Activated CD4-positive, CD25-positive, alpha-beta regulatory T cell (primary cell): ENCODE results near the gene HECTD4.

ENCODE experiments used
- DNase-seq, 4 experiments: peaks; one replicate each; lab custom pipeline; 2025; lab: John Stamatoyannopoulos, UW

The HECTD4 gene

DNA sequence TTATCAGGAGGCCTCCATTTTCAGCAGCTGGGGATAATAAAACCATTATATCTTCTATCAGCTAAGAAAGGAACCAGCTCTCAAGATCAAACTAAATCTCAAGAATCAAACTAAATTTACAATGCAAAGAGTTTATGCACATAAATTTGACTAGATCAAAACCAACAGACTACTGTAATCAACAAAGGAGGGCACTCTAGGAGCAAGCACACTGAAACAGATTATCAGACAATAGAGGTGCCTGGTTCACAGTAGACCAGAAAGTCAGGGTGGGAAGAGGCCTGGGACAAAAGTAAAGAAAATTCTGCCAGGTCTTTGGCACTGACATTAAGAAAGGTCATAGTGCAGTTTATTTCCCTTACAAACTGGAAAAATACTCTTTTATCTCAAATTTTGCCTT, 61.0 kb downstream of the HECTD4 start:
- DNase-seq = no peak

DNA sequence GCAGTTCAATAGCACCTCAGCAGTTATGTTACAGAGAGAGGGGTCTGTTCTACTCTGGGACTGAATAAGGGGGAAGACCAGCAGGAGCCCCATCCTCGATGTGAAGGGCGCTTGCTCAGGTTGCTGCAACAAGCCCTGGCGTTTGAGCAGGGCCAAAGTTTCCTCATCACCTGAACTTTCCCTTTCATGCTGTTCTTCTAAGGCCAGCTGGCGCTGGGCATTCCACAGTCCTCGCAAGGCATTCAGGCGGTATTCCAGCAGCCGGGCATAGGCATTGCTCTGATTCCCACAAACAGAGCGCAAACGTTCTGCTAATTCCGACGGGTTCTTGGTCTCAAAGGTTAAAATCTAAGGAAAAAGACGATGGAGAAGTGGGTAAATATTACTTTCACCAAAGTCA, 62.8 kb downstream of the HECTD4 start:
- DNase-seq = no peak

DNA sequence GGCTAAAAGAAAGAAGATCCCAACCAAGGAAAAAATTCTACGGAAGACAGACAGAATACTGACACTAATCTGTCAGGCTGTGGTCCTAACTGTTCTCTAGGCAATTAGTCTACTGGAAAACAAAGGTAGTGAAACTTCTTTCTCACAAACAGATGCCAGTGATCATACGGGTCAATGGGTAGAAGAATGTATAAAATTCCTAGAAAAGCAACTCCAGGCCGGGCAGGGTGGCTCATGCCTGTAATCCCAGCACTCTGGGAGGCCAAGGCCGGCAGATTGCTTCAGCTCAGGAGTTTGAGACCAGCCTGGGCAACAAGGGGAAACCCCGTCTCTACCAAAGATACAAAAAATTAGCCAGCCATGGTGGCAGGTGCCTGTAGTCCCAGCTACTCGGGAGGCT, 64.8 kb downstream of the HECTD4 start:
- no peak for DNase-seq

DNA sequence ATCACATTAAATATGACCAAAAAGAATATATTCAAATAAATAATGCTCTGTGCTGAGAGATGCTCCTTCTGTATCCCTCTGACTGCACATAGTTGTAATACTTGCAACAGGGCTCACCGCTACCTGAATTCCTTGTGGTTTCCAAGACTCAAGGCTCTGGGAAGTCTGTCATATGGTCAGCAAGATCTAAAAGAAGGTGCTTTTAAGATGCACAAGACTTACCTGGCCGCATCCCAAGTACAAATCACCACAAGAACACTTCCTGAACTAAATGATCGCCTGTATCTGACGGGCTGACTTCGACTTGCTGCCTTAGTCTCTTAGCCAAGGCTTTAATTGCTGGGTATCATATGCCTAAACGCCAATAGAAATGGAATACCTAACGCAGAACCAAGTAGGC, 67.2 kb downstream of the HECTD4 start:
- DNase-seq = no peak

DNA sequence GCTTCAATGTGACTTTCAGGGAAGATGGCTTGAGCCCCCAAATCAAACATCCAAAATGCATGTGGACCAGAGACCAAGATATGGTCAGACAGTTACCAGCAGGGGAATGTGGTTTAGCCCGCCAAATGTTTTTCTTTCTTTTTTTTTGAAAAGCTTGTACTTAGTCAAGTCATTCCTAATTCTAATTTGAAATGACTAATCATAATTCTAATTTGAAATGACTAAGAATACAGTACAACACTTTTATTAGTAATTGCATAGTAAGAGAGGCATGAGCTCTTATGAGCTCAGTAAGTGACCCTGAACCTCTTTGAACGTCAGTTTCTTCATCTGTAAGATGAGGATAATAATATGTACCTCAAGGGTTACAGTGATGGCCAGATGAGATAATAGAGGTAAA, 72.4 kb downstream of the HECTD4 start:
- no peak for DNase-seq

DNA sequence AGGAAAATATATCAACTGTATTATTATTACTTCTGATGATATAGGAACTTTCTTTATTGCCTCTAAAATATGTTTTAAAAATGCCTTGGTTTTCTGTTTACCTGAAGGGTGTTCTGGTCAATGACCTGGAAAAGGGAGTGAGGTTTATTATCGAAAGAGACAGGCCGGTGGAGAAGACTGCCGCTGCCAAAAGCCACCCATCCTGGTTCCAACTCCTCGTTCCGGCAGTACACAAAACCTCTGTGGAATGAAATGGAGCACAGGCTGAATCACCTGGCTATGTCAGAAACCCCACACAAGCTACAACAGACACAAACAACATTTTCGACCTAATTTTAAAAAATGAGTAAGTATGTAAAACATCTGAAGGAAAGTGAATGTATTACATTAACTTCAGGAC, 73.6 kb downstream of the HECTD4 start:
- DNase-seq = no peak

DNA sequence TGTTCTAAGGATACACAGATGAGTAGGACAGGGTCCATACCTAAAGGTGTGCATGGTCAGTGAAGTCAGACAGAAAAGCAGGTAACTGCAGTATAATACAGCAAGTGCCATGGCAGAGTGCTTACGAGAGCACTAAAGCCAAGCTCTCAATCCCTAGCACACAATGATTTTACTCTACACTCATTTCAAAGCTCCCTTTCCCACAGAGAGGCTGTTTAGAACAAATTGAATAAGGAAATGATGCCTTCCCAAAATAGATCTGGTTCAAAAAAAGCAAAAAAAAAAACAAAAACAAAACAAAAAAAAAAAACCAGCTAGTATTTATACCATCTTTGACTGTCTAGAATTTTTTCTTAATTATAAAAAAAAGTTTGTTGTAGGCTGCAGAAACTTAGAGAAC, 74.1 kb downstream of the HECTD4 start:
- no peak for DNase-seq

DNA sequence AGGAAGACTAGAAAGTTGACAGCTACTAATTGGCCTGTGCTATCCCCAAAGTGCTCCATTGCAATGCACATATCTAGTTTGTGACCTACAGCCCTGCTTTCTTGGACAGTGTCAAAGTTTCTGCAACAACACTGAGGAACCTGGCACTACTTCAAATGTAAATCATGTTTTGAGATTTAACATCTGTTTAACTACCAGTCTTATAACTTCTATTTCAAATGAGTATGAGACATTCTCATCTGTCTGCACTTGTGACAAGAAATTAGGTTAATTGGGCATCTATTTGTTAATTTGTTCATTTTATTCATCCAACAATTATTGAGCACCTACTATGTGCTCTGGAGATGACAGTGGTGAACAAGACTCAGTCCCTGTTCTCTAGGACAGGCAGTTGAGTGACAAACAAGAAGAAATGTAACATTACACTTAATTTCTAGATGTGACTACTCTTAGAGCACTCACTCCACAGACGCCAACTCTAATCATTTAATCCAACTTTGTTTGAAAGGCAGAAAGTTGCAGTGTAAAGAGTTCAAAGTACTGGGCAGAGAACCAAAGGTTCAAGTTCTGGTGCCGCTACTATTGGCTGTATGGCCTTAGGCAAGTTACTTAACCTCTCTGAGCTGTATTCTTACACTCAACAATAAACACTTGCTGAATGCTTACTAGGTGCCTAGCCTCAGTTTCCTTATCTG, 74.8 kb downstream of the HECTD4 start:
- no peak for DNase-seq

DNA sequence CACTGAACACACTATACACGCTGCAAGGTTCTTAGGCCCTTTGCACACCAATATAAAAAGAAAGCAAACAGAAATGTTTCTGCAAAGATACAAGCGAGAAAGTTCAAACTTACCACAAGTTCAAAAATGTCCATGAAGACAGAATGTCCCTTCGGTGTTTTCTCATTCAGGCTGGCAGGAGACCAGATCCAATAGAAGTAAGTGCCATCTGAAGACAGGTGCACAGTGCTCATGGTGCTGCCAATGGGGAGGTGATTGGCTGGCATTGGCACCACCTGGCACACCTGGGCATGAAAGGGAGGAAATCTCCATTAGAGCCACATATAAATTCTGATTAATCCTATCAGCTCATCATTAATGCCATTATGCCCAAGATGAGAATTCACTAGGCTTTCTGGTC, 76.3 kb downstream of the HECTD4 start:
- DNase-seq = no peak

DNA sequence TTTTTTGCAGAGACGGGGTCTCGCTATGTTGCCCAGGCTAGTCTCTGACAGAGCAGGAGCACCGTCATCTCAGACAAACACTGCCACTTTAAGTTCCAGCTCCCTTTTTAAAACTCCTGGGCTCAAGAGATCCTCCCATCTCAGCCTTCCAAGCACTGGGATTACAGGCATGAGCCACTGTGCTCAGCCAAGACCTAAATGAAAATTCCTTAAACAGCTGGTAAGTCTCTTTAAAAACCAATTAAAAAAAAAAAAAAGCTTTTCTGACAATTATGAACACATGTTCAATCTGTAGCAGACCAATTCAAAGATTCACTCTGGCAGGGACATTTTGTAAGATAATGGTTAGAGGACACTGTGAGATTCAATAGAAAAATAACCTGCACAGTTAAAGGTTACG, 77.8 kb downstream of the HECTD4 start:
- no peak for DNase-seq

DNA sequence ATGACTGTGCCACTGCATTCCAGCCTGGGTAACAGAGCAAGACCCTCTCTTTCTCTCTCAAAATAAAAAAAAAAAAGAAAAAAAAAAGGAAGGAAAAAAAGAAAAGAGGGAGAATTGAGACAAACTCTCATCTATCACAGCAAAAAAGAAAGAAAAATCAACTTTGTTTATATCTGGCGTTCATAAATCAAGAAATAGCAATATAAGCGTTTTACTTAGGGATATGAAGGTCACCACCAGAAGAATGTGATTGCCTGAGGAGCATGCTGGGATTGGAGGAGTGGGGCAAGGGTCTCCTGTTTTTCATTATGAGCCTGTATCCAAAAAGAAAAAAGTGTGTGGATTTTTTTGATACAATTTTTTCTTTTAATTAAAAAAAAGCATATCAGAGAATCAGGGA, 78.4 kb downstream of the HECTD4 start:
- no peak for DNase-seq

DNA sequence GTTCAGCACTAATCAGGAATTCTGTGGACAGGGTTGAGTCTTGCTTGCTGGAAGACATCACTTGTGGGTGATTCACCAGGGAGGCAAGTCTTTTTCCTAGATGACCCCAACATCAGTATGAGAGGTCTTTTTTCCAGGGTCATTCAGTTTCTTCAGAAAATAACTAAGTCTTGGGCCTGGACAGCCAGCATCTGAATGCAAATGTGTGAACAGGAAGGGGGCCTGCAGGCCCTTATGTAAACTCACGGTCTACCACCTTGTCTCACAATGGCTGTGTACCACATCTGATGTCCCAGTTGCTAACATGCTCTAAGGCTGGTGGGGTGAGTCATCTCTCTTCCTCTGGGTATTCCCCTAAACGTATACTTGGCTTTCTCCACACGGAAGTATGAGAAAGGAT, 79.2 kb downstream of the HECTD4 start:
- peak in 2 of 4 experiments; percentile 3 to 15 for DNase-seq

DNA sequence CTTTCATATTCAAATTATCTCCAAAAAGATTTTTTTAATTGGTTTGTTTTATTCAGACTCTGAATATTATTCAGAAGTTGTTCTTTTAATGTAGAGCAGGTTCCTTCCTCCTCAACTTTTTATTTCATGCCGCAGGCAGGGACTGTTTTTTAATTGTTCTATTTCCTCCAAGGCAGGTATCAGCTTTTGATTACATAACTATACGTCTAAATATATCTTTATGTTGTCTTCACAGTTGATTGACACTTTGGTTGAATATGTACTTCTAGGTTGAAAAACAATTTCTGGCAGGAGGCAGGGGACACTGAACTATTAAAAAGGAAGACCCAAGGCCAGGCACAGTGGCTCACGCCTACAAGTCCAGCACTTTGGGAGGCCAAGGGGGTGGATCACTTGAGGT, 82.5 kb downstream of the HECTD4 start:
- DNase-seq = no peak

DNA sequence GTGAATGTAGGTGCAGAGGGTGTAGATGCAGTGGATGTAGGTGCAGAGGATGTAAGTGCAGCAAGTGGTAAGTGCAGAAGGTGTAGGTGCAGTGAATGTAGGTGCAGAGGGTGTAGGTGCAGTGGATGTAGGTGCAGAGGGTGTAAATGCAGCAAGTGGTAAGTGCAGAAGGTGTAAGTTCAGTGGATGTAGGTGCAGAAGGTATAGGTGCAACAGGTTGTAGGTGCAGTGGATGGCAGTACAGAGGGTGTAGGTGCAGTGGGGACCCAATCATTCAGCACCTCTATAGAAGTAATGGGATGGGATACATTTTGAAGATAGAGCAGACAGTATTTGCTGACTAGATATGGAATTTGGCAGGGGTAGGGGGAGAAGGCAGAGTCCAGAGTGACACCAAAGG, 85.0 kb downstream of the HECTD4 start:
- no peak for DNase-seq

DNA sequence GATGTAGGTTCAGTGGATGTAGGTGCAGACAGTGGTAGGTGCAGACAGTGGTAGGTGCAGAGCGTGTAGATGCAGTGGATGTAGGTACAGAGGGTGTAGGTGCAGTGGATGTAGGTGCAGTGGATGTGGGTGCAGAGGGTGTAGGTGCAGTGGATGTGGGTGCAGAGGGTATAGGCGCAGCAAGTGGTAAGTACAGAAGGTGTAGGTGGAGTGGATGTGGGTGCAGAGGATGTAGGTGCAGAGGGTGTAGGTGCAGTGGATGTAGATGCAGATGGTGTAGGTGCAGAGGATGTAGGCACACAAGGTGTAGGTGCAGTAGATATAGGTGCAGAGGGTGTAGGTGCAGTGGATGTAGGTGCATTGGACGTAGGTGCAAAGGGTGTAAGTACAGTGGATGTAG, 86.0 kb downstream of the HECTD4 start:
- DNase-seq = no peak

DNA sequence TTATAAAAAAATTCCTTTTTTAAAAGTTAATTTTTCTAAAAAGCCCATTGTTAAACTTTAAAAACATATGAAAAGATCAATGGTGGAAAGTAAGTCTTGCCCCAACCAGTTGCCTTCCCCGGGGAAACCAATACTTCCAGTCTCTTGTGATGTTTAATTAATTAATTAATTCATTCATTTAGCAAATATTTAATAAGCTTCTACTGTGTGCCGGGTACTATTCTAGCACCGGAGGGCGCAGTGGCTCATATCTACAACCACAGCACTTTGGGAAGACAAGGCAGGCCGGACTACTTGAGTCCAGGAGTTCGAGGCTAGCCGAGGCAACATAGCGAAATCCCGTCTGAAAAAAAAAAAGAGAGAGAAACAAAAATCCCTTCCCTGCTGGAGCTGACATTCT, 87.4 kb downstream of the HECTD4 start:
- DNase-seq = no peak

DNA sequence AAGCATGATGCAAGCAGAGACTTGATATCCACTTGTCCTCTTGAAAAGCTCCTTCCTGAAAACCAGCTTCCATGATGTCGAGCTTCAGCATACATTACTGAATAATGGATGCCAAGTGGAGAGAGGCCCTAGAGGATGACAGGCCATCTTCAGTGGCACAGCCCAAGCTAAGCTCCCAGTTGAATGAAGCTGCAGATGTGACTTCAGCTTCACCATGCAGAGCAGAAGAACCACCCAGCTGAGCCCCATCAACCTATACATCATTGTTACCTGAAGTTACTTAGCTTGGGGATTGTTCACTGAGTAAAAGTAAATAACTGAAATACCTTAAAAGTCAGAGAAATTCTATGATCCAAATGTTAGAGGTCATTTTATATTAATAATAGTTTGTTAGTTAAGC, 93.6 kb downstream of the HECTD4 start:
- DNase-seq = no peak

DNA sequence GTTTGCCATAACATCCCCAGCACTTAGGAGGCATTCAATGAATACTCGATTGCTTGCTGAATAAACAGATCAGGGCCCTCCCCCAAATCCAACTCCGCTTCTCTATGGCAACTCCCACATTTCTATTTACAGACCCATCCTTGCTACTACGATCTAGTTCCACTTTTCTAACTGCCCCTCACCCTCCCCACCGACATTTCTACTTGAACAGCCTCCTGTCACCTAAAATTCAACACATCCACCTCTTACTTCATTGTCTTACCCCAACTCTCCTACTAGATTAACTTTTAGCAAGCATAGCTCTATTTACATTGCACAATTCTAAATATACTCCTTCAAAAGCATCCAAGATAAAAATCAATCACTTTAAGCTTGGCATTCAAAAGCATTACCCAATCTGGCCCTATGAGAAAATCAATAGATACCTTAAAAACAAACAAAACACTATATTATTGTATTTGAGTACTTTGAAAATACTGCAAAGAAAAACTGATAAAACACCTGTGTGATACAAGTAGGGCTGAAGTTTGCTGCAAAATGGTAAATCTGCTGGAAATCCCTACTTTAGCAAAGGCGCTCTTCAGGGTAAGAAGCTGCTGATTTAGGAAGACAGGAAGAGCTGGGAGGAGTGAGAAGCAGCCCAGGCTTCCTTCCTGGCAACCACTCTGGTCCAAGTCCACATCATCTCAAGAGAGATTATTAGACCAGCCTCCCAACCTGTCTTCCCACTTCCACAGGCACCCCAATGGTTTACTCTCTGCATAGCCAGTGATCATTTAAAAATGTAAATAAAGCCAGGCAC, 96.4 kb downstream of the HECTD4 start:
- DNase-seq = no peak

DNA sequence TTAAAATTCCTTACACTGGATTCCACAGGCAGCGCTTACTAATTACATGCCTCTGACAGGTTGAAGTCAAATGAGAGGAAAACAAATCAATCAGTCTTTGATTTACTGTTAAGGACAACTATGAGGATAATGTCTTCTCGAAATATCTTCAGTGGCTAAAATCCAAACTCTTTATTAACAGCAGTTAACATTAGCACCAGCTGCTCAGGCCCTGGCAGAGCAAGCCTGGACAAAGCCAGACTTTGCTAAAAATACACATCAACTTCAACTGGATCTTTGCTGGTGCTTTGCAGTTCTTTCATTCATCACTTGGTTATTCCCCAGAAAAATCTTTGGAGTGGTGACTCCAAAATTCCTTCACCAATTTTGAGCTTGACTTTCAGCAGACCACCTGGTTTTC, 98.7 kb downstream of the HECTD4 start:
- DNase-seq = no peak

DNA sequence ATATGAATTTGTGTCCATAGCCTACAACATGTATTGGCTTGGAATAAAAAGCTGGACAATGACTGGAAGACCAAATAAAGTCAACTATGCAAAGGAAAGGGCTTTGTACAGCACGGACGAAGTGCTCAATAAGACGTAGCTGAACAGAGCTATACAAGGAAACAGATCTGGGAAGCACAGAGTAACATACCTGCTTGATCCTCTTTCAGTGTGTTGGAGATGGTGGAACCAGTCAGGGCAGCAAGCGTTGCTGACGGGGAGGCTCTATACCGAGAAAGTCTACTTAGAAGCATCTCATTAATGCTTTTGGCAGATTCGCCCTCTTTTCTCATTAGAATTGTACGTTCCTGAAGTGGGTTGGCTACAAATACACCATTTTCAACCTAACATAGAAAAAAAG, 99.3 kb downstream of the HECTD4 start:
- DNase-seq = no peak

DNA sequence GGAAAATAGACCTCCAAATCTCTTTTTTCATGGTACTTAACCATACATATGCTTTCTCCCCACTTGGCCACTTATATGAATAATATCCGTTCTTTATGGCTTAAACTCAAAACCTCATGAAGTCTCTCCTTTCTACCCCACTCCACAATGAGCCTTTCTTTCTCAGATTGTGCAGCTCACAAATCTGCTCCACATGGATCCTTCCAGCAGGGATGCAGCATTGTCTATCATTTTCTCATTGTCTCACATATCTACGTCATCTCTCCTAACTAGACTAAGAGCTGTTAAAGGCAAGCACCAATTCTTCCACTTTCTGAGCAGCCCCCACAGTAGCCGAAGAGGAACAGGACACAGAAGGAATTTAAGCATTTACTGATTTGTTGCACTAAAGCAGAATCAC, 106.4 kb downstream of the HECTD4 start:
- DNase-seq = no peak

DNA sequence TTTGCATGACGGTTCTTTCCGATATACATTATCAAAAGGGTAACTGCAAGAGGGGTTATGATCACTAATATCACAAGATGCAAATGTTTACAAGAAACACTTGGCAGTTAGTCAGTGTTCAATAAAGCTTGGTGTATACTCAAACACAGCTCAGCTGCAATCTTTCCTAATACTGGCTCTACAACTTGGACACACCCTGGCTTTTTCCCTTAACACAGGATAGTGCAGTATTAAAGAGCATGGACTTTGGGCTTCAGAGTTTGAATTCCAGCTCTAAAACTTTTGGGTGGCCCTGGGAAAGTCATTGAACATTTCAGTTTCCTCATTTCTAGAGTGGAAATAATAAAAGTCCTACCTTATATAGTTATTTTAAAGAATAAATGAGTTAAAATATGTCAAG, 107.0 kb downstream of the HECTD4 start:
- DNase-seq = no peak

DNA sequence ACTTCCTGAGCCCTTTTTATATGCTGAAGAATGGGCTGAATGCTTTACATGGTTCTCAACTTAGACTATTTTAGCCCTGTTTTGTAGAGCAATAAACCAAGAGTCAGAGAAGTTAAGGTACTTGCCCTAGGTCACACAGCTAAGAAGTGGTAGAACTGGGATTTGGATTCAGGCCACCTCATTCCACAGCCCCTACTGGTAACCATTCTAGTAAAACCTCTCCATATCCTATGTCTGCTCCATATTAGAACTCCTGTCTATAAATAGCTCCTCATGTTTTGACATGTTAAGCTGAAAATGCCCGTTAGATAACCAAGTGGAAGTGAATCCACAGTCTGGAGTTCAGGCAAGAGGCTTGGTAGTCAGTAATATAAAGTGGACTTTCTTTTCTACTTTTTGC, 111.6 kb downstream of the HECTD4 start:
- no peak for DNase-seq

DNA sequence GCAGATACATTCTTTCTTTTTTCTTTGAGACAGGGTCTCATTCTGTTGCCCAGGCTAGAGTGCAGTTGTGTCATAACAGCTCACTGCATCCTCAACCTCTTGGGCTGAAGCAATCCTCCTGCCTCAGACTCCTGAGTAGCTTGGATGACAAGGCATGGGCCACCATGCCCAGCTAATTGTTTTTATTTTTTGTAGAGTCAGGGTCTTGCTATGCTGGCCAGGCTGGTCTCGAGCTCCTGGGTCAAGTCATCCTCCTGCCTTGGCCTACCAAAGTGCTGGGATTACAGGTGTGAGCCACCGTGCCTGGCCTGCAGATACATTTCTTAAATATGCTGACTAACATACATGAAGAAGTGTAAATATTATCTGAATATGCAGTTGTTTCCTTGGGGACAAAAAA, 115.8 kb downstream of the HECTD4 start:
- no peak for DNase-seq
